GM23248 (cell line): ENCODE data around the gene ARRDC5. TPM values are rescaled to one million over a fixed set of nuclear protein-coding genes. Genes with fewer than 3 reads are reported as not detected.

ENCODE experiments used
- DNase-seq: peaks from one replicate; pipeline ENCODE4 v3.0.0-alpha.2; 2015
- H2AFZ ChIP-seq: fragments of 200-600 bp; sonication (generic); 2 replicates; pipeline ENCODE4 v1.6.1; 2016; ENCODE audit warnings: antibody characterized with exemption
- H3F3A ChIP-seq: fragments of 200-600 bp; sonication (generic); 2 replicates; pipeline ENCODE4 v1.6.1; 2016; ENCODE audit warnings: mild to moderate bottlenecking, antibody characterized with exemption, mixed run types; ENCODE audit not compliant: insufficient read depth
- H3K27ac ChIP-seq: fragments of 200-600 bp; sonication (generic); 2 replicates; pipeline ENCODE4 v1.5.1; 2016; ENCODE audit warnings: mild to moderate bottlenecking
- H3K27me3 ChIP-seq: fragments of 200-600 bp; sonication (generic); replicated peaks from 2 replicates; pipeline ENCODE4 v1.6.1; 2016; ENCODE audit warnings: mild to moderate bottlenecking; ENCODE audit not compliant: insufficient read depth
- H3K36me3 ChIP-seq: fragments of 200-600 bp; sonication (generic); 2 replicates; pipeline ENCODE4 v1.6.1; 2016; ENCODE audit warnings: low read depth, mild to moderate bottlenecking
- H3K4me1 ChIP-seq: fragments of 200-600 bp; sonication (generic); 2 replicates; pipeline ENCODE4 v1.6.1; 2016; ENCODE audit warnings: mild to moderate bottlenecking; ENCODE audit not compliant: insufficient read depth
- H3K4me2 ChIP-seq: fragments of 200-600 bp; sonication (generic); one replicate; pipeline ENCODE4 v1.6.1; 2016; ENCODE audit warnings: mild to moderate bottlenecking; ENCODE audit not compliant: unreplicated experiment
- H3K4me3 ChIP-seq: fragments of 200-600 bp; sonication (generic); 2 replicates; pipeline ENCODE4 v1.5.1; 2016; ENCODE audit warnings: mild to moderate bottlenecking
- H3K79me2 ChIP-seq: fragments of 200-600 bp; sonication (generic); 2 replicates; pipeline ENCODE4 v1.6.1; 2016; ENCODE audit warnings: mild to moderate bottlenecking; ENCODE audit not compliant: insufficient read depth
- H3K9ac ChIP-seq: fragments of 200-600 bp; sonication (generic); 2 replicates; pipeline ENCODE4 v1.6.1; 2016; ENCODE audit warnings: mild to moderate bottlenecking
- H3K9me2 ChIP-seq: fragments of 200-600 bp; sonication (generic); 2 replicates; pipeline ENCODE4 v1.6.1; 2016; ENCODE audit warnings: mixed run types, mild to moderate bottlenecking, moderate library complexity; ENCODE audit not compliant: insufficient read depth
- H3K9me3 ChIP-seq: fragments of 200-600 bp; sonication (generic); one replicate; pipeline ENCODE4 v1.6.1; 2017; ENCODE audit warnings: low read depth
- H4K20me1 ChIP-seq: fragments of 200-600 bp; sonication (generic); 2 replicates; pipeline ENCODE4 v1.6.0; 2016; ENCODE audit not compliant: insufficient read depth
- EZH2 ChIP-seq: fragments of 200-600 bp; sonication (generic); IDR thresholded peaks from 2 replicates; pipeline ENCODE4 v1.6.1; 2018; ENCODE audit warnings: antibody characterized with exemption, mild to moderate bottlenecking; ENCODE audit not compliant: insufficient read depth, poor library complexity, severe bottlenecking
- EZH2phosphoT487 ChIP-seq: fragments of 200-600 bp; sonication (generic); IDR thresholded peaks from 2 replicates; pipeline ENCODE4 v1.6.1; 2018; ENCODE audit warnings: antibody characterized with exemption, moderate library complexity, mild to moderate bottlenecking, low read depth; ENCODE audit not compliant: insufficient read depth
- WGBS, 2 experiments: methylation state at CpG; one replicate each; pipeline ENCODE4 v1.1.6; 2015 to 2017; ENCODE audit warnings: low lambda C conversion rate in 2 of 2, low coverage in 1 of 2; ENCODE audit errors: missing lambda C conversion rate in 2 of 2; 5-methylcytosine and 5-hydroxymethylcytosine counted together
- in situ Hi-C: fragments of 300-500 bp; cut with MboI; formaldehyde crosslinking; loops from 2 replicates; pipeline ENCODE4 v1.15.0; 2020
- polyA plus RNA-seq: library from polyadenylated mRNA; unstranded; fragments of >200 nt; fragmentation: Nextera tagmentation; extraction: Ambion mirVana; gene quantifications from 2 replicates; pipeline ENCODE4 v1.2.1, GENCODE V29; 2016
- total RNA-seq: library from RNA; depleted of rRNA; stranded (reverse); fragments of >200 nt; shearing (Covaris generic); gene quantifications from 2 replicates; pipeline ENCODE4 v1.2.3, GENCODE V29; 2014

Gene ARRDC5
- total and polyA plus RNA-seq, 2 experiments from 2014 or later, result not detected

DNA sequence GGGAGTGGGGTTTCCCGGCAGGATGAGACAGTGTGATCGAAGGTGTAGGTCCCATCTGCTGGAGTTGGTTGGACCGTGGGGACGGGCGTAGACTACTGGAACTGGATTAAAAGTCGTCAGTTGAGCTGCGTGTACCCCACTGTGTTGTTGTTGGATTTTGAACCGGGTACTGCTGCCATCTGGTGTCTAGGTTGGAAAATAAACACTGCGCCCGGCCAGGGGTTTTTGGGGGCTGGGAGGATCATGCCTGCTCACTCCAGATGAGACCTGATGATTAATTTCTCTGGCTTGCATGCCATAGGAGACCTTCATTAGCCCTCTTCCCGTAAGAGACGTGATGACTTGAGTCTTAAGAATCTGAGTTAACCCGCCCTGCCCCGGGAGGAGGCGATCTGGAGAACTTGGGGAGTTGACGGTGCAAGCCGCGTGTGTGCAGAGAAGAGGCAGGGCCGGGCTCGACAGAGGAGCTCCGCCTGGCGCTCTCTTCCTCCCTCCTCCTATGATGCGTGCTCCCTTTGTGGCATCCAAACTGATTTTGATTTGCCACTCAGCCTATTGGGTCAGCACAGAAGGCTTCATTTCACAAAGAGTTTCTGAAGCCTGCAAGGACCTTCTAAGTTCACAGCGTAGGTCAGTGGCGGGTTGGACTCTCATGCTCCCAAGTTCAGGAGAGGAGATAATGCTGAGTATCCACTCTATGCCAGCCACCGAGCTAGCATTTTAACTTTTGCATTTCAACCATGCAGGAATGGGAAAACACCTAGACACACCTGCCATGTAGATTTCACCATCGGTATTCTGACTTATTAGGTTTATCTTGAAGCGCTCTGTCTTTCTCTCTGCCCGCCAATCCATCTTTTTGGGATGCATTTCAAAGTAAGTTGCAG is 9.3 kb upstream of the ARRDC5 start:
- H3K4me2 ChIP-seq, result peak overlapping the region; percentile 90
- H4K20me1 ChIP-seq, result no peaks in the 10 kb centered on the region
- H3F3A ChIP-seq, result peaks cover 46% of the 10 kb centered on the region
- in situ Hi-C loops, result no loop called here
- peak; percentile 100 for DNase-seq
- no peaks in the 10 kb centered on the region for H3K36me3 ChIP-seq
- TF ChIP-seq EZH2phosphoT487 (no peak), EZH2 (no peak)
- H3K9me3 ChIP-seq, result no peaks in the 10 kb centered on the region
- no peaks in the 10 kb centered on the region for H3K9me2 ChIP-seq
- H3K4me1 ChIP-seq, result peaks cover 46% of the 10 kb centered on the region
- H3K79me2 ChIP-seq, result peaks cover 46% of the 10 kb centered on the region
- WGBS, 2 experiments, result 11 to 14% methylated on average over 29 of the region's 29 CpGs
- peak overlapping the region; percentile 80 for H2AFZ ChIP-seq
- H3K27ac ChIP-seq, result peak overlapping the region; percentile 87
- peak overlapping the region; percentile 86 for H3K4me3 ChIP-seq
- peak overlapping the region; percentile 80 for H3K9ac ChIP-seq
- no peaks in the 10 kb centered on the region for H3K27me3 ChIP-seq

- peak; percentile 59 for DNase-seq
- WGBS, 2 experiments, result 13 to 17% methylated on average over 15 of the region's 15 CpGs
- H3K4me1 ChIP-seq, result peaks cover 46% of the 10 kb centered on the region
These were observed 8.6 kb upstream of the ARRDC5 start for GRCh38 chr19:4911314-4911713.

DNA sequence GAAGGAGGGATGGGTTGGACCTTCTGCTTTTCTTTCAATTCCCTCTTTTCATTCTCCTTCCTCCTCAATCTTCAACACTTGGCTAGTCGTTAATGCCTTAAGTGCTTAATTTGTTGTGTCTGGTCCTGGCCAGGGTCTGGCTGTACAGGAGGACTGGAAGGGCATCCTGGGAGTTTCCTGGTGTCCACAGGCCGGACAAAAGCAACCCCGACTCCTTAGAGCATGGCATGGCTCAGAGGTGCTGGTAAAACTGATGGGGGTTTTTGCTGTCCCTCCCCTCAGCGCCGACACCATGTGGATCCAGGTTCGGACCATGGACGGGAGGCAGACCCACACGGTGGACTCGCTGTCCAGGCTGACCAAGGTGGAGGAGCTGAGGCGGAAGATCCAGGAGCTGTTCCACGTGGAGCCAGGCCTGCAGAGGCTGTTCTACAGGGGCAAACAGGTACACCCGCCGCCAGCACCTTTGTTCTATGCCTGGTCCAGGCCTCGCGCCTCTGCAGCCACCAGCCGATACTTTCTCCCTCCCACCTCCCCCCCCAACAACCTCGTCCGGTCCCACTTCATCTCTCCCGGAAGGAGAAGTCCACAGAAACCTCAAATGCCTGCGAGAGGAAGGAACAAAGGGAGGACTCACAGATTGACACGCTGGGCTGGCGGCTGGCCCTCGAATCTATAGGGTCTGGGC is 8.0 kb upstream of the ARRDC5 start:
- WGBS, 2 experiments, result 29% methylated on average over 18 to 23 of the region's 23 CpGs
- no peaks in the 10 kb centered on the region for H4K20me1 ChIP-seq
- peaks cover 43% of the 10 kb centered on the region for H3K4me1 ChIP-seq
- H3K4me2 ChIP-seq, result peak overlapping the region; percentile 90
- TF ChIP-seq EZH2phosphoT487, result no peak
- H3K27ac ChIP-seq, result peak overlapping the region; percentile 87
- H3K9me3 ChIP-seq, result no peaks in the 10 kb centered on the region
- DNase-seq, result peak; percentile 68
- H3K9ac ChIP-seq, result peak overlapping the region; percentile 80
- H2AFZ ChIP-seq, result peak overlapping the region; percentile 80
- H3K36me3 ChIP-seq, result no peaks in the 10 kb centered on the region
- no peaks in the 10 kb centered on the region for H3K27me3 ChIP-seq
- peaks cover 33% of the 10 kb centered on the region for H3K79me2 ChIP-seq
- H3K9me2 ChIP-seq, result no peaks in the 10 kb centered on the region
- H3F3A ChIP-seq, result peaks cover 45% of the 10 kb centered on the region
- H3K4me3 ChIP-seq, result peak overlapping the region; percentile 86
- in situ Hi-C loops, result no loop called here

More at GRCh38 chr19:4911314-4911713, 8.6 kb upstream of the ARRDC5 start:
- Histone ChIP-seq H4K20me1 (no peaks in the 10 kb centered on the region), H3K27ac (peak overlapping the region; percentile 87), H3F3A (peaks cover 46% of the 10 kb centered on the region), H3K27me3 (no peaks in the 10 kb centered on the region), H2AFZ (peak overlapping the region; percentile 80), H3K79me2 (peaks cover 39% of the 10 kb centered on the region), H3K9ac (peak overlapping the region; percentile 80), H3K4me2 (peak overlapping the region; percentile 90), H3K36me3 (no peaks in the 10 kb centered on the region), H3K9me2 (no peaks in the 10 kb centered on the region), H3K9me3 (no peaks in the 10 kb centered on the region), H3K4me3 (peak overlapping the region; percentile 86)
- in situ Hi-C loops, result no loop called here
- TF ChIP-seq EZH2phosphoT487 (no peak), EZH2 (no peak)

- Histone ChIP-seq H4K20me1 (no peaks in the 10 kb centered on the region), H3K27ac (peak overlapping the region; percentile 87), H3K4me2 (peak overlapping the region; percentile 90), H3K4me1 (peaks cover 36% of the 10 kb centered on the region), H3K4me3 (peak overlapping the region; percentile 86), H3F3A (peaks cover 38% of the 10 kb centered on the region), H3K9ac (peak overlapping the region; percentile 80), H3K79me2 (peaks cover 26% of the 10 kb centered on the region), H3K9me2 (no peaks in the 10 kb centered on the region), H2AFZ (peak overlapping the region; percentile 80), H3K9me3 (no peaks in the 10 kb centered on the region), H3K27me3 (no peaks in the 10 kb centered on the region), H3K36me3 (no peaks in the 10 kb centered on the region)
- DNase-seq, result peak; percentile 97
- TF ChIP-seq EZH2, result no peak
- no peak for TF ChIP-seq EZH2phosphoT487
- 0 to 1% methylated on average over 7 to 73 of the region's 85 CpGs for WGBS, 2 experiments
- in situ Hi-C loops, result no loop called here
These were observed 7.3 kb upstream of the ARRDC5 start for GRCh38 chr19:4909897-4910593.
